Suprapubic skin (tissue), 4 donors: ENCODE measurements around the gene FRMD4A. TPM values are rescaled to one million over a fixed set of nuclear protein-coding genes. Genes with fewer than 3 reads are reported as not detected.

ENCODE experiments used
- DNase-seq, 2 donors: peaks; one replicate each; pipeline ENCODE4 v3.0.0-alpha.2; 2019; ENCODE audit warnings: low spot score in 2 of 2
- H3K27ac ChIP-seq: fragments of 200-600 bp; sonication (generic); one replicate; pipeline ENCODE4 v1.5.1; 2019
- H3K27me3 ChIP-seq: fragments of 200-600 bp; sonication (generic); one replicate; pipeline ENCODE4 v1.5.1; 2019
- H3K36me3 ChIP-seq: fragments of 200-600 bp; sonication (generic); one replicate; pipeline ENCODE4 v1.5.1; 2019
- H3K4me1 ChIP-seq: fragments of 200-600 bp; sonication (generic); one replicate; pipeline ENCODE4 v1.5.1; 2019
- H3K4me3 ChIP-seq: fragments of 200-600 bp; sonication (generic); one replicate; pipeline ENCODE4 v1.5.1; 2019; ENCODE audit warnings: mild to moderate bottlenecking
- H3K9me3 ChIP-seq: fragments of 200-600 bp; sonication (generic); one replicate; pipeline ENCODE4 v1.5.1; 2019
- EP300 ChIP-seq: sonication (generic); formaldehyde crosslinking; IDR thresholded peaks from one replicate; pipeline ENCODE4 v1.6.1; 2017; ENCODE audit warnings: antibody characterized with exemption
- POLR2A ChIP-seq, 2 donors: fragments of 450-650 bp; IDR thresholded peaks; one replicate each; pipeline ENCODE4 v1.6.1; 2017; ENCODE audit warnings: antibody characterized with exemption in 2 of 2, mild to moderate bottlenecking in 2 of 2, moderate library complexity in 2 of 2
- POLR2AphosphoS5 ChIP-seq, 3 donors: sonication (generic); formaldehyde crosslinking; IDR thresholded peaks; one replicate each; pipeline ENCODE4 v1.6.1; 2017; ENCODE audit warnings: antibody characterized with exemption in 3 of 3
- WGBS: methylation state at CpG from one replicate; pipeline ENCODE4 v1.1.5; 2018; 5-methylcytosine and 5-hydroxymethylcytosine counted together
- total RNA-seq, 4 donors: library from RNA; depleted of rRNA; stranded (reverse); fragments of >200 nt; gene quantifications; one replicate each; pipeline ENCODE4 v1.1.0, GENCODE V29; 2016
- TF ChIP-seq, protein P1 (sequence below), 2 donors: fragments of 200-600 bp in 1 of 2; fragments of 450-650 bp in 1 of 2; sonication (generic) in 1 of 2; IDR thresholded peaks; one replicate each; pipeline ENCODE4 v1.5.1; 2016 to 2019; ENCODE audit warnings: antibody characterized with exemption in 2 of 2, mild to moderate bottlenecking in 1 of 2, moderate library complexity in 1 of 2

Gene FRMD4A
- total RNA-seq, 4 donors from 2014 or later: 27.4 to 86.3 (median 58.0) TPM

DNA sequence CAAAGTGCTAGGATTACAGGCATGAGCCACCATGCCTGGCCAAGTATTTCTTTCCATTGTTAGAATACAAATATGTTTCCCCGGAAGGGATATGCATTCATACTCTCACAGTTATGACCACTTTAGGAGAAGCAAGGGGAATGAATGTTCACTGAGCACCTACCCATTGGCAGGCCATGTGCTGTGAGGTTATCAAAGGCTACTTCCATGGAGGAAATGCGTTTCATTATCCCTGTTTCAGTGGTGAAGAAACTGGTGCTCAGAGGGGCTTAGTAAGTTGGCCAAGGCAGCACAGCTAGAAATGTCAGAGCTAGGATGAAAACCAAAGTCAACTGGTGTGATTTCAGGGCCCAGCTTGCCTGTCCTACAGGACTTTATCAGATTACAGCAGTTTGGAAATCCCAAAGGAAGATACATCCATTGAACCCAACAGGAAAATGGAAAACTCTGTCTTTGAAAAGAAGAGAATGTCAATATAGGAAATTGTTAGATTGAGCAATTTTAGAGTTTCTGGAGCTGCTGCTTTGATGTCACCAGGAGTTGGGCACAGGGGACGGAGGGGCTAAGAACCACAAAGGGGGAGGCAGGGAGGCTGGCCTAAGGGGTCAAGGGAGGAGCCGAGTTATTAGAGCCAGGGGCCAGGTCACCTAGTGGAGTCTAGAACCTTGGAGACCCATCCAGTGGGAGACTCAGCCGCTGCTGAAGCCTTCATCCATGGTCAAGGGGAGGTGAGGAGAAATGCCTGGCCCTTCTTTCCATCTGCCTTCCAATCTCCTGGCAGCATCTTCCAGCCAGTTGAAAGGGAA, 319.8 kb downstream of the FRMD4A start:
- no peaks in the 10 kb centered on the region for H3K36me3 ChIP-seq
- H3K4me1 ChIP-seq: peaks cover 24% of the 10 kb centered on the region
- no peak overlapping the region for H3K27ac ChIP-seq
- WGBS: 90% methylated on average over 5 of the region's 5 CpGs
- DNase-seq: no peak
- no peak overlapping the region for H3K4me3 ChIP-seq
- H3K9me3 ChIP-seq: no peaks in the 10 kb centered on the region
- H3K27me3 ChIP-seq: no peaks in the 10 kb centered on the region
- TF ChIP-seq POLR2AphosphoS5 (IDR thresholded peaks at IDR 0.05) (no peak), EP300 (no peak), POLR2A (IDR thresholded peaks at IDR 0.05) (no peak)
- TF ChIP-seq, protein P1, sequence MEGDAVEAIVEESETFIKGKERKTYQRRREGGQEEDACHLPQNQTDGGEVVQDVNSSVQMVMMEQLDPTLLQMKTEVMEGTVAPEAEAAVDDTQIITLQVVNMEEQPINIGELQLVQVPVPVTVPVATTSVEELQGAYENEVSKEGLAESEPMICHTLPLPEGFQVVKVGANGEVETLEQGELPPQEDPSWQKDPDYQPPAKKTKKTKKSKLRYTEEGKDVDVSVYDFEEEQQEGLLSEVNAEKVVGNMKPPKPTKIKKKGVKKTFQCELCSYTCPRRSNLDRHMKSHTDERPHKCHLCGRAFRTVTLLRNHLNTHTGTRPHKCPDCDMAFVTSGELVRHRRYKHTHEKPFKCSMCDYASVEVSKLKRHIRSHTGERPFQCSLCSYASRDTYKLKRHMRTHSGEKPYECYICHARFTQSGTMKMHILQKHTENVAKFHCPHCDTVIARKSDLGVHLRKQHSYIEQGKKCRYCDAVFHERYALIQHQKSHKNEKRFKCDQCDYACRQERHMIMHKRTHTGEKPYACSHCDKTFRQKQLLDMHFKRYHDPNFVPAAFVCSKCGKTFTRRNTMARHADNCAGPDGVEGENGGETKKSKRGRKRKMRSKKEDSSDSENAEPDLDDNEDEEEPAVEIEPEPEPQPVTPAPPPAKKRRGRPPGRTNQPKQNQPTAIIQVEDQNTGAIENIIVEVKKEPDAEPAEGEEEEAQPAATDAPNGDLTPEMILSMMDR (IDR thresholded peaks at IDR 0.05): no peak

DNA sequence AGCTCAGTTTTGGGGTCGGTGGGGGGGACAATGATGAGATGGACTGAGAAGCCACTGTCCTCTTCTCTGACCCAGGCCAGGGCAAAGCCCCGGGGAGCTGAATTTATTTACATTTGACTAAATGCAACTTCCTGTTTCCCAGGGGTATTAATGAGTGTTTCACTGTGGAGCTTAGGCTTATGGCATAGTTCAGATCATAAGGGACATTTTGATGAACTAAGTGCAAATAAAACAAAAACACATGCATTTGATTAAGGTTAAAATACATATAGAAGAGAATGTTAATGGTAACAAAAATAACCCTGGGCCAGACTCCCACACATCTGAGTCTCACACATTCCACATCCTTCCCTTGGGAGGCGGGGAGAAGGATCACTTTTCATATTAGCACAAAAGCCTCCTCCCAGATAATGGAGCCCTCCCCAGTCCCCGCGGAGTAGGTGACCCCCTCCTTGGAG, 320.6 kb downstream of the FRMD4A start:
- Histone ChIP-seq H3K27me3 (no peaks in the 10 kb centered on the region), H3K9me3 (no peaks in the 10 kb centered on the region), H3K27ac (no peak overlapping the region), H3K4me1 (peaks cover 24% of the 10 kb centered on the region), H3K4me3 (peak overlapping the region; percentile 35), H3K36me3 (no peaks in the 10 kb centered on the region)
- TF ChIP-seq, protein P1 (IDR thresholded peaks at IDR 0.05): no peak
- no peak for TF ChIP-seq POLR2AphosphoS5 (IDR thresholded peaks at IDR 0.05)
- TF ChIP-seq EP300: no peak
- TF ChIP-seq POLR2A (IDR thresholded peaks at IDR 0.05): no peak
- DNase-seq: no peak
- WGBS: 30% methylated on average over 5 of the region's 5 CpGs

DNA sequence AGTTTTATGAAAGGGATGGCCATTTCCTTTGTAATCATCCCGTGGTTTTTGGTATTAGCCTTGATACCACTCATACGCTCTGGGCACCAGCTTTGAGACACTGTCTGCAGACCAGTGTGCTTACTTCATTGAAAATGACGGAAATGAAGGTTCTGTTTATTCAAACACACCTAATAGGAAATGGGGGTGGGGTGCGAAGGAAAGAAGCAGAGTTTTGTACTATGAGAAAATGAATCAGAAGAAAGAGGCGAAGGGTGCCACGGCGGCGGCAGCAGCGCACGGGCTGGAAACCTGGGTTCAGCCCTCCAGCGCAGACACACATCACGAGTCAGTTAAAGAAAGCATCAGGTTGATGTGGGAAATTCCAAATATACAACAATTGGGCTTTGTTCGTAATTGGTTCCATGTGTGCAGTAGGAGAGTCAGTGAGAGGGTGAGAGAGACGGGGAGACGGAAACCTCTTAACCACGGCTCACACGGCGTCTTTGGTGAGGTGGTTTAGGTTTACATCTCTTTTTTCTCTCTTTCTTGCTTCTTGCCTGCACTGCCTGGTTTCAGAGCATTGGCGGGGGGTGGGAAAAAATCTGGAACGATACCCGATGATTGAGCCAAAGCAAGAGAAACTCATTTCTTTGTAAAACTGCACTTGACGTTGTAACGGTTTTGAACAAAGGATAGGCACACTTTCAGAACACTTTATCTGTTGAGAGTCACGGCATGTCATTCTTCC, 321.2 kb downstream of the FRMD4A start:
- WGBS: 34% methylated on average over 24 of the region's 24 CpGs
- DNase-seq: no peak
- peak overlapping the region; percentile 35 for H3K4me3 ChIP-seq

DNA sequence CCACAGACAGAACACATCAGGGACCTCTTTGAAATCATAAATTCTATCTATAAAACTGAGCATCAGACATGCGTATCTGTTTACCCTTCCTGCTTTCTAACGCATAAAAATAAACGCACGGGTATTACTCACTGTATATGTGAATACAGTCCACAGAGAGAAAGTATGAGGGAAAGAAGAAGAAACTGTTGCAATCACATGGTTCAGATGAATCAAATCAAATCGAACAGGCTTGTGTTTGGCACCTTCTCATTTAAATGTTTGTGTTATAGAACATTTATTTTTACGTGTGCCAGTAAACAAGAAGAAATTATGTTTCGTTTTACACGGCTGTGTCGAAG, 322.0 kb downstream of the FRMD4A start:
- Histone ChIP-seq H3K27ac (no peak overlapping the region), H3K27me3 (no peaks in the 10 kb centered on the region), H3K4me1 (peaks cover 24% of the 10 kb centered on the region), H3K9me3 (no peaks in the 10 kb centered on the region), H3K4me3 (peak overlapping the region; percentile 35), H3K36me3 (no peaks in the 10 kb centered on the region)
- WGBS: 45% methylated on average over 9 of the region's 9 CpGs
- TF ChIP-seq POLR2A (IDR thresholded peaks at IDR 0.05): no peak
- TF ChIP-seq, protein P1 (IDR thresholded peaks at IDR 0.05): no peak
- TF ChIP-seq EP300: no peak
- TF ChIP-seq POLR2AphosphoS5 (IDR thresholded peaks at IDR 0.05): no peak
- DNase-seq: no peak

More for the DNA sequence above, 321.2 kb downstream of the FRMD4A start:
- TF ChIP-seq, protein P1 (IDR thresholded peaks at IDR 0.05): no peak
- TF ChIP-seq EP300: no peak
- no peak for TF ChIP-seq POLR2A (IDR thresholded peaks at IDR 0.05)
- TF ChIP-seq POLR2AphosphoS5 (IDR thresholded peaks at IDR 0.05): no peak
- Histone ChIP-seq H3K27me3 (no peaks in the 10 kb centered on the region), H3K36me3 (no peaks in the 10 kb centered on the region), H3K4me1 (peaks cover 24% of the 10 kb centered on the region), H3K27ac (no peak overlapping the region), H3K9me3 (no peaks in the 10 kb centered on the region)

DNA sequence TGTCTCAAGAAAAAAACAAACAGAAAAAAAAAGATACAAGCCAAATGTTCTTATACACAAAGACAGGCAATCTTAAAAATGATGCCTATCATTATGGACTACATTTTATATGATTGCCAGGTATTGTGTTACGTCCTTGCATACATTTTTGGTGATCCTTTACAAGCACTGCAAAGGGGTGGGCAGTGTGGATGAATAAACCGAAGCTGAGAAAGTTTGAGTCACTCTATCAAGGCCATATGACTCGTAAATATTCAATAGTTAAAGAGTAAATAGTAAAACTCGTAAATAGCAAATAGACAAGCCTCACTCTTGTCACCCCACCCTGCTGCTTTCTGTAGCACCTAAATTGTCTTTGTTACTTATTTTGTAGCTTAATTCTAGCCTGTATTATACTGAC, 326.2 kb downstream of the FRMD4A start:
- no peak for DNase-seq
- H3K27ac ChIP-seq: no peak overlapping the region
- TF ChIP-seq POLR2AphosphoS5 (IDR thresholded peaks at IDR 0.05): no peak
- TF ChIP-seq POLR2A (IDR thresholded peaks at IDR 0.05): no peak
- TF ChIP-seq EP300: no peak
- TF ChIP-seq, protein P1 (IDR thresholded peaks at IDR 0.05): no peak
- no peaks in the 10 kb centered on the region for H3K9me3 ChIP-seq
- no peak overlapping the region for H3K4me3 ChIP-seq
- H3K36me3 ChIP-seq: no peaks in the 10 kb centered on the region
- H3K4me1 ChIP-seq: peaks cover 16% of the 10 kb centered on the region
- H3K27me3 ChIP-seq: no peaks in the 10 kb centered on the region
- 82% methylated on average over 4 of the region's 4 CpGs for whole genome bisulfite sequencing
